ENCODE measurements around the gene RNF215. TPM values are rescaled to one million over a fixed set of nuclear protein-coding genes. Genes with fewer than 3 reads are reported as not detected.

The RNF215 gene
- total and polyA plus RNA-seq, 2 of the 13 experiments (the other 11 are each of a cell fraction or from before 2014, with no cell fraction given) = 5.3 to 6.1 TPM

GRCh38 chr22:30433227-30433626, 46.0 kb upstream of the RNF215 start:
- intact Hi-C loops (cut with micrococcal nuclease; ENCODE audit: unreplicated experiment) = no loop called here

GRCh38 chr22:30432520-30432919, 45.3 kb upstream of the RNF215 start:
- Histone ChIP-seq H4K20me1 (ENCODE audit: insufficient read depth, low read length) (no peaks in the 10 kb centered on the region), H3K4me2 (ENCODE audit: low read depth, low read length) (peak overlapping the region; percentile 32; the same call in 1 of the 2 replicates), H3K4me1 (ENCODE audit: insufficient read depth, low read length) (peaks cover 42% of the 10 kb centered on the region), H3K9me3 (ENCODE audit: low read length) (no peaks in the 10 kb centered on the region), H2AFZ (ENCODE audit: low read length) (no peak overlapping the region), H3K27ac (ENCODE audit: extremely low read length, insufficient read depth, low read length) (no peak overlapping the region), H3K79me2 (ENCODE audit: insufficient read depth, low read length) (no peaks in the 10 kb centered on the region), H3K9ac (ENCODE audit: insufficient read depth, low read depth, low read length) (no peak overlapping the region), H3K4me3 (replicated peaks in 1 of 3; ENCODE audit: insufficient read depth in 1 of 3, low read depth in 2 of 3, low read length in 3 of 3) (no peak overlapping the region), H3K36me3 (replicated peaks in 1 of 2; ENCODE audit: control insufficient read depth in 1 of 2, insufficient read depth in 2 of 2, low read length in 2 of 2) (peaks cover 0 to under 1% of the 10 kb centered on the region in 2 experiments; a peak in 2 of 5 replicates), H3K27me3 (ENCODE audit: control insufficient read depth in 1 of 2, insufficient read depth in 2 of 2, low read length in 2 of 2) (0 out of 5 replicates have a peak, but pooled peaks cover 0 to 1% of the 10 kb centered on the region in 2 experiments)
- 0% methylated on average over 2 of the region's 2 CpGs for WGBS (ENCODE audit: low lambda C conversion rate)
- DNase-seq (ENCODE audit: low spot score) (no peak), ATAC-seq (peak; percentile 15), FAIRE-seq (no peak)
- CTCF ChIA-PET (ENCODE audit: low intra/inter-chr PET ratio, low total read pairs) = interaction anchor here (1.1 kb wide), 1 partner anchor 41 kb away, joined by 4 read pairs; no protein-coding TSS in a partner anchor
- POLR2A ChIA-PET = interaction anchor here (1.3 to 2.8 kb wide), 2 partner anchors 9 to 14 kb away, joined by 4 to 26 read pairs; no protein-coding TSS in a partner anchor
- BruUV-seq (replicated peaks) = no TSS peak
- intact Hi-C loops (cut with micrococcal nuclease; ENCODE audit: unreplicated experiment) (no loop called here), in situ Hi-C loops (cut with HindIII; ENCODE audit: extremely low pct_ligation_motif_present, low pct_unique_long_range_greater_than_20kb) (no loop called here)
- TF ChIP-seq, protein P1, sequence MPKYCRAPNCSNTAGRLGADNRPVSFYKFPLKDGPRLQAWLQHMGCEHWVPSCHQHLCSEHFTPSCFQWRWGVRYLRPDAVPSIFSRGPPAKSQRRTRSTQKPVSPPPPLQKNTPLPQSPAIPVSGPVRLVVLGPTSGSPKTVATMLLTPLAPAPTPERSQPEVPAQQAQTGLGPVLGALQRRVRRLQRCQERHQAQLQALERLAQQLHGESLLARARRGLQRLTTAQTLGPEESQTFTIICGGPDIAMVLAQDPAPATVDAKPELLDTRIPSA (CRISPR knock-in tag; IDR thresholded peaks at IDR 0.05; ENCODE audit: borderline replicate concordance) = no peak
- TF ChIP-seq ZNF577 (CRISPR knock-in tag; IDR thresholded peaks at IDR 0.05; ENCODE audit: borderline replicate concordance, low read depth) (no peak), CC2D1A (CRISPR knock-in tag; IDR thresholded peaks at IDR 0.05) (no peak), PITX1 (CRISPR knock-in tag; IDR thresholded peaks at IDR 0.05) (no peak), ZBTB3 (CRISPR knock-in tag; IDR thresholded peaks at IDR 0.05; ENCODE audit: borderline replicate concordance, low read depth) (no peak), HOXA7 (CRISPR knock-in tag; IDR thresholded peaks at IDR 0.05) (no peak), HNF4A (CRISPR knock-in tag; IDR thresholded peaks at IDR 0.05) (peak; percentile 71)
- TF ChIP-seq, protein P2, sequence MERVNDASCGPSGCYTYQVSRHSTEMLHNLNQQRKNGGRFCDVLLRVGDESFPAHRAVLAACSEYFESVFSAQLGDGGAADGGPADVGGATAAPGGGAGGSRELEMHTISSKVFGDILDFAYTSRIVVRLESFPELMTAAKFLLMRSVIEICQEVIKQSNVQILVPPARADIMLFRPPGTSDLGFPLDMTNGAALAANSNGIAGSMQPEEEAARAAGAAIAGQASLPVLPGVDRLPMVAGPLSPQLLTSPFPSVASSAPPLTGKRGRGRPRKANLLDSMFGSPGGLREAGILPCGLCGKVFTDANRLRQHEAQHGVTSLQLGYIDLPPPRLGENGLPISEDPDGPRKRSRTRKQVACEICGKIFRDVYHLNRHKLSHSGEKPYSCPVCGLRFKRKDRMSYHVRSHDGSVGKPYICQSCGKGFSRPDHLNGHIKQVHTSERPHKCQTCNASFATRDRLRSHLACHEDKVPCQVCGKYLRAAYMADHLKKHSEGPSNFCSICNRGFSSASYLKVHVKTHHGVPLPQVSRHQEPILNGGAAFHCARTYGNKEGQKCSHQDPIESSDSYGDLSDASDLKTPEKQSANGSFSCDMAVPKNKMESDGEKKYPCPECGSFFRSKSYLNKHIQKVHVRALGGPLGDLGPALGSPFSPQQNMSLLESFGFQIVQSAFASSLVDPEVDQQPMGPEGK (CRISPR knock-in tag; IDR thresholded peaks at IDR 0.05) = 0 out of 2 replicates have a peak, but pooled peaks have one; percentile 32

More at GRCh38 chr22:30433227-30433626, 46.0 kb upstream of the RNF215 start:
- CTCF ChIA-PET (ENCODE audit: low intra/inter-chr PET ratio, low total read pairs) = interaction anchor here (1.1 kb wide), 1 partner anchor 42 kb away, joined by 4 read pairs; no protein-coding TSS in a partner anchor
- Histone ChIP-seq H3K36me3 (replicated peaks in 1 of 2; ENCODE audit: control insufficient read depth in 1 of 2, insufficient read depth in 2 of 2, low read length in 2 of 2) (no peaks in the 10 kb centered on the region; a peak in 1 of 5 replicates), H2AFZ (ENCODE audit: low read length) (no peak overlapping the region), H3K27me3 (ENCODE audit: control insufficient read depth in 1 of 2, insufficient read depth in 2 of 2, low read length in 2 of 2) (0 out of 5 replicates have a peak, but pooled peaks cover 0 to 4% of the 10 kb centered on the region in 2 experiments), H3K4me1 (ENCODE audit: insufficient read depth, low read length) (peaks cover 42% of the 10 kb centered on the region), H3K9me3 (ENCODE audit: low read length) (no peaks in the 10 kb centered on the region), H3K4me3 (replicated peaks in 1 of 3; ENCODE audit: insufficient read depth in 1 of 3, low read depth in 2 of 3, low read length in 3 of 3) (no peak overlapping the region), H3K79me2 (ENCODE audit: insufficient read depth, low read length) (no peaks in the 10 kb centered on the region), H4K20me1 (ENCODE audit: insufficient read depth, low read length) (no peaks in the 10 kb centered on the region), H3K27ac (ENCODE audit: extremely low read length, insufficient read depth, low read length) (no peak overlapping the region), H3K4me2 (ENCODE audit: low read depth, low read length) (no peak overlapping the region), H3K9ac (ENCODE audit: insufficient read depth, low read depth, low read length) (no peak overlapping the region)
- TF ChIP-seq ZBTB46 (CRISPR knock-in tag; IDR thresholded peaks at IDR 0.05; ENCODE audit: borderline replicate concordance) (no peak), ZNF629 (CRISPR knock-in tag; conservative IDR thresholded peaks at IDR 0.05) (peak; percentile 87)
- POLR2A ChIA-PET = interaction anchor here (1.3 to 2.8 kb wide), 2 partner anchors 10 to 14 kb away, joined by 4 to 26 read pairs; no protein-coding TSS in a partner anchor
- ATAC-seq (no peak), FAIRE-seq (no peak), DNase-seq (ENCODE audit: low spot score) (no peak)
- BruUV-seq (replicated peaks) = no TSS peak
- 89% methylated on average over 1 of the region's 3 CpGs for WGBS (ENCODE audit: low lambda C conversion rate)
- in situ Hi-C loops (cut with HindIII; ENCODE audit: extremely low pct_ligation_motif_present, low pct_unique_long_range_greater_than_20kb) = no loop called here
